Mesangial cell (primary cell): ENCODE data around the gene RASSF8. TPM values are rescaled to one million over a fixed set of nuclear protein-coding genes. Genes with fewer than 3 reads are reported as not detected.

Experiments
- total RNA-seq: library from RNA; depleted of rRNA; stranded (reverse); fragments of >200 nt; gene quantifications from 2 replicates; pipeline ENCODE4 v1.2.3, GENCODE V29; 2015

Gene RASSF8
- 16.5 and 19.9 TPM in 2 replicates for total RNA-seq

GRCh38 chr12:25958428-25959070 lies at the start of gene RASSF8:
TSS of gene RASSF8 (plus strand) at chr12:25958682. CDS start at chr12:26055344, 96,662 bp downstream.

GRCh38 chr12:26124446-26125399 lies 166.2 kb downstream of the RASSF8 start, which contains the start of gene BHLHE41:
TSS of gene BHLHE41 (minus strand) at chr12:26125037. CDS start at chr12:26124779, 258 bp downstream.

Other genes starting within 250 kb of the RASSF8 start
- gene BHLHE41, start 166.4 kb downstream of the RASSF8 start, total RNA-seq: 1.5 and 3.5 TPM in 2 replicates
- 2.3 and 21.3 TPM in 2 replicates for gene SSPN, start 236.9 kb downstream of the RASSF8 start, total RNA-seq